HepG2 (cell line): ENCODE data around the gene HINT1. TPM values are rescaled to one million over a fixed set of nuclear protein-coding genes. Genes with fewer than 3 reads are reported as not detected.

Experiments used
- ARID3A ChIP-seq: IDR thresholded peaks from 2 replicates; pipeline ENCODE4 v1.6.1; 2012; ENCODE audit warnings: low read depth, low read length, improper control_type of control experiment
- EEA1 ChIP-seq: sonication (generic); formaldehyde crosslinking; IDR thresholded peaks from 2 replicates; pipeline ENCODE4 v1.5.1; 2020; ENCODE audit warnings: mild to moderate bottlenecking, missing genetic modification reagents, borderline replicate concordance
- FOXM1 ChIP-seq: sonication (generic); formaldehyde crosslinking; IDR thresholded peaks from 2 replicates; pipeline ENCODE4 v1.5.0; 2020; ENCODE audit warnings: missing genetic modification reagents
- GRHL1 ChIP-seq: sonication (generic); formaldehyde crosslinking; conservative IDR thresholded peaks from 2 replicates; pipeline ENCODE4 v1.8.0; 2022; ENCODE audit warnings: missing genetic modification reagents
- HHEX ChIP-seq: IDR thresholded peaks from 2 replicates; pipeline ENCODE4 v1.6.1; 2016; ENCODE audit warnings: control low read depth
- ZBTB7A ChIP-seq: sonication (generic); formaldehyde crosslinking; IDR thresholded peaks from 2 replicates; pipeline ENCODE4 v1.8.0; 2022; ENCODE audit warnings: mild to moderate bottlenecking, missing genetic modification reagents
- ZFP82 ChIP-seq: sonication (generic); formaldehyde crosslinking; IDR thresholded peaks from 2 replicates; pipeline ENCODE4 v1.5.1; 2020; ENCODE audit warnings: mild to moderate bottlenecking, missing genetic modification reagents, borderline replicate concordance
- ZNF121 ChIP-seq: sonication (generic); formaldehyde crosslinking; IDR thresholded peaks from 2 replicates; pipeline ENCODE4 v1.5.0; 2020; ENCODE audit warnings: mild to moderate bottlenecking, missing genetic modification reagents
- ZNF251 ChIP-seq: sonication (generic); formaldehyde crosslinking; IDR thresholded peaks from 2 replicates; pipeline ENCODE4 v1.9.0; 2021; ENCODE audit warnings: mild to moderate bottlenecking, missing genetic modification reagents
- ZNF337 ChIP-seq: sonication (generic); formaldehyde crosslinking; IDR thresholded peaks from 2 replicates; pipeline ENCODE4 v1.5.1; 2020; ENCODE audit warnings: missing genetic modification reagents, low read depth, mild to moderate bottlenecking, borderline replicate concordance
- polyA plus RNA-seq, 8 experiments: library from polyadenylated mRNA; depleted of rRNA in 3 of 8; stranded (reverse) in 7 of 8; unstranded in 1 of 8; fragments of >200 nt; fragmentation: Illumina TruSeq in 4 of 8; extraction: Trizol in 4 of 8; gene quantifications; 2 replicates each; pipeline versions ENCODE4 v1.2.1 to v1.2.3, GENCODE V29; 2011 to 2016; ENCODE audit warnings: low read depth in 4 of 8, missing spikeins in 1 of 8, mixed read lengths in 1 of 8; ENCODE audit not compliant: insufficient read depth in 1 of 8
- total RNA-seq, 5 experiments: library from RNA; depleted of rRNA; stranded (reverse); fragments of >200 nt; fragmentation: Illumina TruSeq; extraction: Trizol; gene quantifications; 2 replicates each; pipeline ENCODE4 v1.2.3, GENCODE V29; 2016; ENCODE audit warnings: low read depth in 1 of 5
- TF ChIP-seq, protein P1 (sequence below): sonication (generic); formaldehyde crosslinking; IDR thresholded peaks from 2 replicates; pipeline ENCODE4 v1.5.1; 2020; ENCODE audit warnings: missing genetic modification reagents, mild to moderate bottlenecking, borderline replicate concordance
- TF ChIP-seq, protein P2 (sequence below): sonication (generic); formaldehyde crosslinking; IDR thresholded peaks from 2 replicates; pipeline ENCODE4 v1.5.1; 2020; ENCODE audit warnings: missing genetic modification reagents, mild to moderate bottlenecking, borderline replicate concordance
- TF ChIP-seq, protein P3 (sequence below): sonication (generic); formaldehyde crosslinking; IDR thresholded peaks from 2 replicates; pipeline ENCODE4 v1.4.0; 2020; ENCODE audit warnings: missing genetic modification reagents
- TF ChIP-seq, protein P4 (sequence below): sonication (generic); formaldehyde crosslinking; IDR thresholded peaks from 2 replicates; pipeline ENCODE4 v1.4.0; 2020; ENCODE audit warnings: missing genetic modification reagents

HINT1 gene
- total and polyA plus RNA-seq, 2 of the 13 experiments (the other 11 are each of a cell fraction or from before 2014, with no cell fraction given): 428 to 997 TPM

DNA sequence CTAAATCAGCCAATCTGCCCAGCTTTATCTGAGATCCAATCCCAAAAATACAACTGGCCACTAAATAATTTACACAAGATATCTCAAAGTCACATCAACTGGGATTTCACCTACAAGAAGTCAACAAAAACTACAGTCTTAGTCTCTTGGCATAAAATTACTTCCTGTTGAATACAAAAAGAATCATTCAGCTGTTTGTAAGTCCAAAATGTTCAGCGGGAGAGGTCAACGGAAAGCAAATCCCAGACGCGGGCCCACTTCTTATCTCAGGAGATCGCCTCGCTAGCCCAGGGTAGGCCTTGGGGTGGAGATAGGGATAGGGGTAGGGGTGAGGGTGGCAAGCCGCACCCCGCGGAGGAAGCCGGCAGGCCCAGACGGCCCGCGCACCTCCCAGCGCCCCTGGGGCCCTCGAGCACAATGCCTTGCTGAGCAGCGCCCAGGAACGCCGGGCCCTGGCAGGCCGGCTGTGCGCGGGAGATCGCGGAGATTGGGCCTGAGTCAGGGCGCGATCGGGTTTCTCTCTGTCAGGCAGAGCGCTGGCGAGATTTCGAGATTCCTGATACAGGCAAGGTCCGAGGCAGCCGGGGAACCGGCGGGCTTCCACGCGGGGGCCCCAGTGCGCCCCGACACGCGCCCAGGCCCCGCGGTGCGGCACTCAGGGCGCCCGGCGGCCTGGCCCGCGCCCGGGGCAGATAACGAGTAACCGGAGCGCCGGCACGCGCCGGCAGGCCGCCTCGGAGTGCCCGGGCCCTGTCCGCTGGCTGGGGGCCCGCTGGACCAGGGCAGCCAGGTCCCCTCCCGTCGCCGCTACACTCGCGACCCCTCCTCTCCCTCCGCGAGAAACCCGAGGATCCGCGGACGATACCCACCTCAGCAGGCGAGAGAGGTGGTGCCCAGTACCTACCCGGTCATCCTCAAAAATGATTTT lies 601 bp downstream of the HINT1 start (continued):
- TF ChIP-seq ARID3A (no peak), EEA1 (CRISPR knock-in tag) (no peak; the same call in 1 of the 2 replicates), ZNF251 (CRISPR knock-in tag) (no peak), FOXM1 (CRISPR knock-in tag) (no peak), ZBTB7A (no peak), ZFP82 (CRISPR knock-in tag) (0 out of 2 replicates have a peak, but pooled peaks have one; percentile 33), ZNF121 (CRISPR knock-in tag) (peak; percentile 90), GRHL1 (CRISPR knock-in tag) (no peak), ZNF337 (CRISPR knock-in tag) (no peak), HHEX (no peak)
- TF ChIP-seq, protein P1, sequence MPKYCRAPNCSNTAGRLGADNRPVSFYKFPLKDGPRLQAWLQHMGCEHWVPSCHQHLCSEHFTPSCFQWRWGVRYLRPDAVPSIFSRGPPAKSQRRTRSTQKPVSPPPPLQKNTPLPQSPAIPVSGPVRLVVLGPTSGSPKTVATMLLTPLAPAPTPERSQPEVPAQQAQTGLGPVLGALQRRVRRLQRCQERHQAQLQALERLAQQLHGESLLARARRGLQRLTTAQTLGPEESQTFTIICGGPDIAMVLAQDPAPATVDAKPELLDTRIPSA: no peak
- TF ChIP-seq, protein P2, sequence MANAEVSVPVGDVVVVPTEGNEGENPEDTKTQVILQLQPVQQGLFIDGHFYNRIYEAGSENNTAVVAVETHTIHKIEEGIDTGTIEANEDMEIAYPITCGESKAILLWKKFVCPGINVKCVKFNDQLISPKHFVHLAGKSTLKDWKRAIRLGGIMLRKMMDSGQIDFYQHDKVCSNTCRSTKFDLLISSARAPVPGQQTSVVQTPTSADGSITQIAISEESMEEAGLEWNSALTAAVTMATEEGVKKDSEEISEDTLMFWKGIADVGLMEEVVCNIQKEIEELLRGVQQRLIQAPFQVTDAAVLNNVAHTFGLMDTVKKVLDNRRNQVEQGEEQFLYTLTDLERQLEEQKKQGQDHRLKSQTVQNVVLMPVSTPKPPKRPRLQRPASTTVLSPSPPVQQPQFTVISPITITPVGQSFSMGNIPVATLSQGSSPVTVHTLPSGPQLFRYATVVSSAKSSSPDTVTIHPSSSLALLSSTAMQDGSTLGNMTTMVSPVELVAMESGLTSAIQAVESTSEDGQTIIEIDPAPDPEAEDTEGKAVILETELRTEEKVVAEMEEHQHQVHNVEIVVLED (CRISPR knock-in tag): no peak
- TF ChIP-seq, protein P3, sequence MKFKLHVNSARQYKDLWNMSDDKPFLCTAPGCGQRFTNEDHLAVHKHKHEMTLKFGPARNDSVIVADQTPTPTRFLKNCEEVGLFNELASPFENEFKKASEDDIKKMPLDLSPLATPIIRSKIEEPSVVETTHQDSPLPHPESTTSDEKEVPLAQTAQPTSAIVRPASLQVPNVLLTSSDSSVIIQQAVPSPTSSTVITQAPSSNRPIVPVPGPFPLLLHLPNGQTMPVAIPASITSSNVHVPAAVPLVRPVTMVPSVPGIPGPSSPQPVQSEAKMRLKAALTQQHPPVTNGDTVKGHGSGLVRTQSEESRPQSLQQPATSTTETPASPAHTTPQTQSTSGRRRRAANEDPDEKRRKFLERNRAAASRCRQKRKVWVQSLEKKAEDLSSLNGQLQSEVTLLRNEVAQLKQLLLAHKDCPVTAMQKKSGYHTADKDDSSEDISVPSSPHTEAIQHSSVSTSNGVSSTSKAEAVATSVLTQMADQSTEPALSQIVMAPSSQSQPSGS: no peak; the same call in 1 of the 2 replicates
- TF ChIP-seq, protein P4, sequence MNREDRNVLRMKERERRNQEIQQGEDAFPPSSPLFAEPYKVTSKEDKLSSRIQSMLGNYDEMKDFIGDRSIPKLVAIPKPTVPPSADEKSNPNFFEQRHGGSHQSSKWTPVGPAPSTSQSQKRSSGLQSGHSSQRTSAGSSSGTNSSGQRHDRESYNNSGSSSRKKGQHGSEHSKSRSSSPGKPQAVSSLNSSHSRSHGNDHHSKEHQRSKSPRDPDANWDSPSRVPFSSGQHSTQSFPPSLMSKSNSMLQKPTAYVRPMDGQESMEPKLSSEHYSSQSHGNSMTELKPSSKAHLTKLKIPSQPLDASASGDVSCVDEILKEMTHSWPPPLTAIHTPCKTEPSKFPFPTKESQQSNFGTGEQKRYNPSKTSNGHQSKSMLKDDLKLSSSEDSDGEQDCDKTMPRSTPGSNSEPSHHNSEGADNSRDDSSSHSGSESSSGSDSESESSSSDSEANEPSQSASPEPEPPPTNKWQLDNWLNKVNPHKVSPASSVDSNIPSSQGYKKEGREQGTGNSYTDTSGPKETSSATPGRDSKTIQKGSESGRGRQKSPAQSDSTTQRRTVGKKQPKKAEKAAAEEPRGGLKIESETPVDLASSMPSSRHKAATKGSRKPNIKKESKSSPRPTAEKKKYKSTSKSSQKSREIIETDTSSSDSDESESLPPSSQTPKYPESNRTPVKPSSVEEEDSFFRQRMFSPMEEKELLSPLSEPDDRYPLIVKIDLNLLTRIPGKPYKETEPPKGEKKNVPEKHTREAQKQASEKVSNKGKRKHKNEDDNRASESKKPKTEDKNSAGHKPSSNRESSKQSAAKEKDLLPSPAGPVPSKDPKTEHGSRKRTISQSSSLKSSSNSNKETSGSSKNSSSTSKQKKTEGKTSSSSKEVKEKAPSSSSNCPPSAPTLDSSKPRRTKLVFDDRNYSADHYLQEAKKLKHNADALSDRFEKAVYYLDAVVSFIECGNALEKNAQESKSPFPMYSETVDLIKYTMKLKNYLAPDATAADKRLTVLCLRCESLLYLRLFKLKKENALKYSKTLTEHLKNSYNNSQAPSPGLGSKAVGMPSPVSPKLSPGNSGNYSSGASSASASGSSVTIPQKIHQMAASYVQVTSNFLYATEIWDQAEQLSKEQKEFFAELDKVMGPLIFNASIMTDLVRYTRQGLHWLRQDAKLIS: 0 out of 2 replicates have a peak, but pooled peaks have one; percentile 19
